ENCODE data around the gene C10orf90.

- TF ChIP-seq CTCF (IDR thresholded peaks at IDR 0.05) = no peak
- no peak for TF ChIP-seq POLR2A (IDR thresholded peaks at IDR 0.05)
These were observed 33.0 kb downstream of the C10orf90 start for GRCh38 chr10:126637501-126637900.
